Transverse colon (tissue), 4 donors: ENCODE measurements around the gene UBE2L3. TPM values are rescaled to one million over a fixed set of nuclear protein-coding genes. Genes with fewer than 3 reads are reported as not detected.
"Not testable (repeated sequence)": the region's sequence is repeated elsewhere in the genome, so short reads cannot be mapped to it uniquely, and the experiment has no call there.

ENCODE experiments used
- DNase-seq: peaks from one replicate; pipeline ENCODE4 v3.0.0-alpha.2; 2019
- H3K27ac ChIP-seq, 4 donors: fragments of 200-600 bp; sonication (generic); 2 replicates each; pipeline ENCODE4 v1.5.1; 2016 to 2018; ENCODE audit warnings: inconsistent platforms in 4 of 4
- H3K27me3 ChIP-seq: fragments of 200-600 bp; sonication (generic); 2 replicates; pipeline ENCODE4 v1.5.1; 2017; ENCODE audit warnings: inconsistent platforms
- H3K36me3 ChIP-seq, 4 donors: fragments of 200-600 bp; sonication (generic); 2 replicates each; pipeline ENCODE4 v1.5.1; 2017 to 2019; ENCODE audit warnings: inconsistent platforms in 4 of 4
- H3K4me1 ChIP-seq, 4 donors: fragments of 200-600 bp; sonication (generic); 2 replicates each; pipeline ENCODE4 v1.5.1; 2017 to 2020; ENCODE audit warnings: inconsistent platforms in 4 of 4
- H3K4me3 ChIP-seq, 4 donors: fragments of 200-600 bp; sonication (generic); 1 replicate in 1 of 4; 2 replicates in 3 of 4; pipeline versions ENCODE4 v1.5.1 to v1.6.1; 2017 to 2019; ENCODE audit warnings: inconsistent platforms in 4 of 4
- H3K9me3 ChIP-seq, 2 donors: fragments of 200-600 bp; sonication (generic); 2 replicates each; pipeline ENCODE4 v1.5.1; 2017 to 2019; ENCODE audit warnings: inconsistent platforms in 2 of 2
- CTCF ChIP-seq, 5 experiments: fragments of 200-600 bp in 3 of 5; fragments of 450-650 bp in 2 of 5; sonication (generic) in 3 of 5; IDR thresholded peaks; 1 replicate in 2 of 5; 2 replicates in 3 of 5; pipeline ENCODE4 v1.5.1; 2016 to 2017; ENCODE audit warnings: antibody characterized with exemption in 5 of 5, inconsistent platforms in 3 of 5, mild to moderate bottlenecking in 2 of 5, moderate library complexity in 1 of 5
- EP300 ChIP-seq: sonication (generic); formaldehyde crosslinking; IDR thresholded peaks from one replicate; pipeline ENCODE4 v1.6.1; 2017; ENCODE audit warnings: antibody characterized with exemption, low read depth
- POLR2A ChIP-seq: fragments of 450-650 bp; IDR thresholded peaks from one replicate; pipeline ENCODE4 v1.6.1; 2016; ENCODE audit warnings: antibody characterized with exemption, mild to moderate bottlenecking, moderate library complexity
- POLR2AphosphoS5 ChIP-seq, 3 donors: sonication (generic); formaldehyde crosslinking; IDR thresholded peaks; one replicate each; pipeline ENCODE4 v1.6.1; 2016; ENCODE audit warnings: antibody characterized with exemption in 3 of 3
- WGBS, 2 donors: methylation state at CpG; one replicate each; pipeline ENCODE4 v1.1.5; 2018; ENCODE audit warnings: low coverage in 1 of 2; 5-methylcytosine and 5-hydroxymethylcytosine counted together
- in situ Hi-C, 4 donors: fragments of 200-750 bp; cut with MboI; loops; one replicate each; pipeline versions ENCODE4 v1.15.0 to v1.15.1; 2017; ENCODE audit warnings: low sequenced_read_pairs in 3 of 4, low pct_ligation_motif_present in 1 of 4, low pct_unique_long_range_greater_than_20kb in 1 of 4
- intact Hi-C: fragments of 100-400 bp; cut with DNase I; formaldehyde crosslinking; loops from one replicate; pipeline ENCODE4 v1.15.1; 2023; ENCODE audit warnings: low total_unique reads
- total RNA-seq, 4 donors: library from RNA; depleted of rRNA; stranded (reverse); fragments of >200 nt; gene quantifications; one replicate each; pipeline ENCODE4 v1.1.0, GENCODE V29; 2016

UBE2L3 gene
- total RNA-seq, 4 donors from 2014 or later, result 21.9 to 48.7 (median 33.5) TPM

- in situ Hi-C loops, result not testable (repeated sequence)
Measured at GRCh38 chr22:21551361-21551760, 16.2 kb upstream of the UBE2L3 start, which contains the start of gene RIMBP3C. TSS of gene RIMBP3C (minus strand) at chr22:21551461. CDS start at chr22:21550976, 485 bp downstream.

GRCh38 chr22:21559345-21560125 lies 8.0 kb upstream of the UBE2L3 start:
- H3K27me3 ChIP-seq, H3K9me3 ChIP-seq, H3K27ac ChIP-seq, H3K36me3 ChIP-seq, H3K4me1 ChIP-seq, H3K4me3 ChIP-seq, in situ Hi-C loops, intact Hi-C loops, DNase-seq: not testable (repeated sequence)
- WGBS, 2 donors, result no CpG with 5 or more reads among the region's 10 CpGs

More at GRCh38 chr22:21551361-21551760, 16.2 kb upstream of the UBE2L3 start, which contains the start of gene RIMBP3C:
- H3K27me3 ChIP-seq, DNase-seq, H3K27ac ChIP-seq, intact Hi-C loops, H3K4me3 ChIP-seq, H3K9me3 ChIP-seq, H3K4me1 ChIP-seq, H3K36me3 ChIP-seq: not testable (repeated sequence)
- WGBS, 2 donors, result no CpG with 5 or more reads among the region's 4 CpGs

GRCh38 chr22:21560657-21561056 lies 6.9 kb upstream of the UBE2L3 start:
- H3K27me3 ChIP-seq, H3K36me3 ChIP-seq, DNase-seq, H3K4me3 ChIP-seq, H3K27ac ChIP-seq, intact Hi-C loops, H3K9me3 ChIP-seq, H3K4me1 ChIP-seq, in situ Hi-C loops: not testable (repeated sequence)
- WGBS, 2 donors, result no CpG with 5 or more reads among the region's 3 CpGs

GRCh38 chr22:21563912-21564311 lies 3.6 kb upstream of the UBE2L3 start:
- no peak overlapping the region for H3K4me3 ChIP-seq
- 93 to 94% methylated on average over 8 of the region's 8 CpGs for WGBS, 2 donors
- H3K4me1 ChIP-seq, result peaks cover 5 to 6% (median 5%) of the 10 kb centered on the region in 4 donors
- in situ Hi-C loops (no loop called here), intact Hi-C loops (no loop called here)
- no peaks in the 10 kb centered on the region for H3K9me3 ChIP-seq
- H3K36me3 ChIP-seq, result no peaks in the 10 kb centered on the region
- no peak for DNase-seq
- H3K27me3 ChIP-seq, result no peaks in the 10 kb centered on the region
- no peak for TF ChIP-seq CTCF (IDR thresholded peaks at IDR 0.05)
- no peak for TF ChIP-seq EP300
- no peak for TF ChIP-seq POLR2A
- no peak for TF ChIP-seq POLR2AphosphoS5 (IDR thresholded peaks at IDR 0.05)
- no peak overlapping the region for H3K27ac ChIP-seq

GRCh38 chr22:21564411-21564810 lies 3.1 kb upstream of the UBE2L3 start:
- no peaks in the 10 kb centered on the region for H3K9me3 ChIP-seq
- H3K27me3 ChIP-seq, result no peaks in the 10 kb centered on the region
- 60 to 95% methylated on average over 1 to 6 of the region's 6 CpGs for whole genome bisulfite sequencing, 2 donors
- H3K4me1 ChIP-seq, result peaks cover 8 to 11% (median 10%) of the 10 kb centered on the region in 4 donors
- no peak overlapping the region for H3K27ac ChIP-seq
- no peak for DNase-seq
- no peak for TF ChIP-seq CTCF (IDR thresholded peaks at IDR 0.05)
- no peak for TF ChIP-seq EP300
- TF ChIP-seq POLR2AphosphoS5 (IDR thresholded peaks at IDR 0.05), result no peak
- no peak for TF ChIP-seq POLR2A
- H3K36me3 ChIP-seq, result no peaks in the 10 kb centered on the region
- intact Hi-C loops (no loop called here), in situ Hi-C loops (no loop called here)
- no peak overlapping the region for H3K4me3 ChIP-seq
